SK-N-SH (cell line): ENCODE measurements around the gene ATP2A3. TPM values are rescaled to one million over a fixed set of nuclear protein-coding genes. Genes with fewer than 3 reads are reported as not detected.

Experiments
- CTCF ChIA-PET: fragments of 300-600, 350-600 bp; formaldehyde crosslinking; extraction: SDS; loops from one replicate; lab custom pipeline; 2021; lab: Yijun Ruan, JAX
- POLR2A ChIA-PET: fragments of 350-600 bp; sonication (Branson Sonifier 250); formaldehyde crosslinking; extraction: SDS; loops from one replicate; lab custom pipeline; 2020; ENCODE audit warnings: antibody characterized with exemption, inconsistent platforms; lab: Yijun Ruan, JAX
- DNase-seq: peaks from one replicate; pipeline ENCODE4 v3.0.0; 2012
- H2AFZ ChIP-seq: fragments of 200-600 bp; sonication (generic); 2 replicates; pipeline ENCODE4 v1.8.1; 2016; ENCODE audit warnings: antibody characterized with exemption, mild to moderate bottlenecking, low read depth
- H3F3A ChIP-seq: fragments of 200-600 bp; sonication (generic); replicated peaks from 2 replicates; pipeline ENCODE3; 2016; ENCODE audit warnings: antibody characterized with exemption, mild to moderate bottlenecking; ENCODE audit not compliant: insufficient read depth
- H3K27ac ChIP-seq, 2 experiments: fragments of 200-500 bp in 1 of 2; fragments of 200-600 bp in 1 of 2; sonication (Bioruptor generic) in 1 of 2; sonication (generic), shearing (Covaris generic) in 1 of 2; 2 replicates each; pipeline versions ENCODE4 v1.5.1 to v1.6.1; 2014 to 2016; ENCODE audit warnings: low read depth in 2 of 2, inconsistent platforms in 1 of 2, low read length in 1 of 2, mild to moderate bottlenecking in 1 of 2, mixed read lengths in 1 of 2
- H3K27me3 ChIP-seq: fragments of 200-600 bp; sonication (generic), shearing (Covaris generic); 2 replicates; pipeline ENCODE4 v1.6.1; 2016; ENCODE audit warnings: mixed run types; ENCODE audit not compliant: insufficient read depth
- H3K36me3 ChIP-seq, 2 experiments: fragments of 200-500 bp in 1 of 2; fragments of 200-600 bp in 1 of 2; sonication (Bioruptor generic) in 1 of 2; sonication (generic) in 1 of 2; replicated peaks in 1 of 2; 2 replicates each; pipeline versions ENCODE3 to v1.5.1; 2014 to 2016; ENCODE audit warnings: low read length in 1 of 2, mild to moderate bottlenecking in 1 of 2; ENCODE audit not compliant: insufficient read depth in 2 of 2, control insufficient read depth in 1 of 2
- H3K4me1 ChIP-seq, 2 experiments: fragments of 200-500 bp in 1 of 2; fragments of 200-600 bp in 1 of 2; sonication (Bioruptor generic) in 1 of 2; sonication (generic), shearing (Covaris generic) in 1 of 2; 2 replicates each; pipeline versions ENCODE4 v1.5.1 to v1.6.1; 2014 to 2016; ENCODE audit warnings: low read depth in 1 of 2, low read length in 1 of 2, mixed run types in 1 of 2; ENCODE audit not compliant: insufficient read depth in 2 of 2, control insufficient read depth in 1 of 2
- H3K4me2 ChIP-seq: fragments of 200-600 bp; sonication (generic), shearing (Covaris generic); 2 replicates; pipeline ENCODE4 v1.6.1; 2017; ENCODE audit warnings: mixed run types
- H3K4me3 ChIP-seq, 2 experiments: fragments of 200-500 bp in 1 of 2; fragments of 200-600 bp in 1 of 2; sonication (Bioruptor generic) in 1 of 2; sonication (generic), shearing (Covaris generic) in 1 of 2; 2 replicates each; pipeline versions ENCODE4 v1.5.1 to v1.8.1; 2014 to 2016; ENCODE audit warnings: low read depth in 2 of 2, inconsistent platforms in 1 of 2, low read length in 1 of 2, mild to moderate bottlenecking in 1 of 2, mixed read lengths in 1 of 2, moderate library complexity in 1 of 2
- H3K79me2 ChIP-seq: fragments of 200-600 bp; sonication (generic); 2 replicates; pipeline ENCODE4 v1.8.1; 2017; ENCODE audit warnings: mild to moderate bottlenecking; ENCODE audit not compliant: insufficient read depth
- H3K9ac ChIP-seq: fragments of 200-600 bp; sonication (generic); 2 replicates; pipeline ENCODE4 v1.6.1; 2017; ENCODE audit warnings: mixed run types
- H3K9me2 ChIP-seq: fragments of 200-600 bp; sonication (generic); 2 replicates; pipeline ENCODE4 v1.6.1; 2017; ENCODE audit warnings: mixed run types
- H3K9me3 ChIP-seq: fragments of 200-600 bp; sonication (generic); 2 replicates; pipeline ENCODE4 v1.6.1; 2017; ENCODE audit warnings: mixed run types, mild to moderate bottlenecking, moderate library complexity
- H4K20me1 ChIP-seq: fragments of 200-600 bp; sonication (generic); 2 replicates; pipeline ENCODE4 v1.6.1; 2017; ENCODE audit warnings: mild to moderate bottlenecking, mixed run types; ENCODE audit not compliant: insufficient read depth
- FOSL2 ChIP-seq: IDR thresholded peaks from 2 replicates; pipeline ENCODE4 v1.4.0; 2012; ENCODE audit warnings: low read depth, mild to moderate bottlenecking, moderate library complexity, borderline replicate concordance
- FOXM1 ChIP-seq: IDR thresholded peaks from 2 replicates; pipeline ENCODE4 v1.4.0; 2012; ENCODE audit warnings: low read depth, mild to moderate bottlenecking
- PBX3 ChIP-seq: IDR thresholded peaks from 2 replicates; pipeline ENCODE4; 2012
- RCOR1 ChIP-seq: fragments of 150-350 bp; IDR thresholded peaks from 2 replicates; pipeline ENCODE4 v1.6.1; 2017; ENCODE audit warnings: antibody characterized with exemption, low read length
- REST ChIP-seq: IDR thresholded peaks from 2 replicates; pipeline ENCODE4 v1.6.1; 2012; ENCODE audit warnings: mild to moderate bottlenecking, low read depth, low read length, moderate library complexity
- TCF12 ChIP-seq: IDR thresholded peaks from 2 replicates; pipeline ENCODE4 v1.4.0; 2012
- WGBS: methylation state at CpG from one replicate; pipeline ENCODE4 v1.1.6; 2017; ENCODE audit warnings: low lambda C conversion rate; 5-methylcytosine and 5-hydroxymethylcytosine counted together
- polyA plus RNA-seq, 3 experiments: library from polyadenylated mRNA; depleted of rRNA; stranded (reverse); fragments of >200 nt; gene quantifications; 2 replicates each; pipeline ENCODE4 v1.2.3, GENCODE V29; 2012
- TF ChIP-seq, protein P1 (sequence below): IDR thresholded peaks from 2 replicates; pipeline ENCODE4 v1.4.0; 2012; ENCODE audit warnings: low read depth, borderline replicate concordance

Gene ATP2A3
- polyA plus RNA-seq, 1 of the 3 experiments (the other 2 are of a cell fraction): 2.1 TPM

DNA sequence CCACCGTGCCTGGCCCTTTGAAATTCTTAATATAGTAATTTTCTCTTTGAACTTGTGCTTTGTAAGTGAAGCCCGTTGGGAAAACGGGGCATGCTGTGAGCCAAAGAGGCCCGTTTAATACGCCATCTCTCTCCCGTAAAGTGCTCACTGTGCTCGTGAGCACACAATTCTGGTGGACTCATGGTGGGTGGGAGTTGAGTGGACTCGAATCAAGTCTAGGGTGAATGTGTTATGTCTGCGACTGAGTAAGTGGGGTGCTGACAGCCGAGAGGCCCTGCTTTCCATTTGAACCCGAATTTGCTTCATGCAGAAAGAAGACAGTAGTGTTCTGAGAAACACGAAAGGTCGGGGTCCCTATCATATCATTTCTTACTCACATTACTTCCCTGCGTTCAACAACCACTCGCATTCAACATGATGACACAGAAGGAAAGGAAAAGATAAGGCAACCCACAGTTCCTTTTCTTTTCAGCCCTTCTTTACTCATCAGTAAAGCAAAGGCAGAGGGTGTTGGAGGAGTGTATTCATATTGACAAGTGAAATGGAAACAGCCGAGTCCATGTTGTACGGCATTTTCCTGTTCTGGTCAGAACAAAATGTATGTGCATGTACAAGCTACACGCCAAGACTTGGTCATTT, 4.8 kb upstream of the ATP2A3 start:
- 71% methylated on average over 18 of the region's 18 CpGs for WGBS
- Histone ChIP-seq H3K79me2 (no peaks in the 10 kb centered on the region), H3K4me1 (peaks cover 0 to 3% of the 10 kb centered on the region in 2 experiments; a peak in 1 of 4 replicates), H4K20me1 (no peaks in the 10 kb centered on the region), H3K27me3 (peaks cover 7% of the 10 kb centered on the region; the same call in 1 of the 2 replicates), H3F3A (no peaks in the 10 kb centered on the region)
- DNase-seq: no peak
- no peak for TF ChIP-seq FOSL2
- no peak for TF ChIP-seq FOXM1
- TF ChIP-seq RCOR1: no peak
- TF ChIP-seq, all 33 proteins: peak for 0
- H2AFZ ChIP-seq: no peak overlapping the region
- no peak overlapping the region for H3K4me2 ChIP-seq
- POLR2A ChIA-PET: no interaction called here
- H3K9me3 ChIP-seq: no peaks in the 10 kb centered on the region
- H3K9ac ChIP-seq: no peak overlapping the region
- CTCF ChIA-PET: interaction anchor here (3.4 kb wide), 1 partner anchor 55 kb away, joined by 10 read pairs; no protein-coding TSS in a partner anchor
- H3K27ac ChIP-seq: no peak overlapping the region
- no peaks in the 10 kb centered on the region for H3K36me3 ChIP-seq
- H3K4me3 ChIP-seq: no peak overlapping the region
- no peaks in the 10 kb centered on the region for H3K9me2 ChIP-seq

DNA sequence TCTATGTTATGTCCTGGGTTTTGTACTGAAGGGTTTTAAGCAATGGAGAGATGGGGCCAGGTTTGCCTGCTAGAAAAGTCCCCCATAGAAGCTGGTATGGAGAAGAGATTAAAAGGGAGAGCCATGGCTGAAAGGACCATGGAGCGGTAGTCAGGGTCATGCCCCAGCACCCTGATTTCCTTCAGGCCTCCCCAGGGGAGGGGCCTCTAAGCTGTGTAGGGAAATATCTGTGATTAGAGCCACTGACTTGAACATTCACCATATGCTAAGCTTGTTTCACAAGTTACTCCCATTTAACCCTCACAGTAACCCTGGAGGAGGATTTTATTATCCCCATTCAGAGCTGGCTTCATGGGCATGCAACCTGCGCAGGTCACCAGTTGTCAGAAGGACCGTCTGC, 3.8 kb upstream of the ATP2A3 start:
- TF ChIP-seq TCF12 (no peak), PBX3 (no peak), REST (no peak)
- TF ChIP-seq, protein P1, sequence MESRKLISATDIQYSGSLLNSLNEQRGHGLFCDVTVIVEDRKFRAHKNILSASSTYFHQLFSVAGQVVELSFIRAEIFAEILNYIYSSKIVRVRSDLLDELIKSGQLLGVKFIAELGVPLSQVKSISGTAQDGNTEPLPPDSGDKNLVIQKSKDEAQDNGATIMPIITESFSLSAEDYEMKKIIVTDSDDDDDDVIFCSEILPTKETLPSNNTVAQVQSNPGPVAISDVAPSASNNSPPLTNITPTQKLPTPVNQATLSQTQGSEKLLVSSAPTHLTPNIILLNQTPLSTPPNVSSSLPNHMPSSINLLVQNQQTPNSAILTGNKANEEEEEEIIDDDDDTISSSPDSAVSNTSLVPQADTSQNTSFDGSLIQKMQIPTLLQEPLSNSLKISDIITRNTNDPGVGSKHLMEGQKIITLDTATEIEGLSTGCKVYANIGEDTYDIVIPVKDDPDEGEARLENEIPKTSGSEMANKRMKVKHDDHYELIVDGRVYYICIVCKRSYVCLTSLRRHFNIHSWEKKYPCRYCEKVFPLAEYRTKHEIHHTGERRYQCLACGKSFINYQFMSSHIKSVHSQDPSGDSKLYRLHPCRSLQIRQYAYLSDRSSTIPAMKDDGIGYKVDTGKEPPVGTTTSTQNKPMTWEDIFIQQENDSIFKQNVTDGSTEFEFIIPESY: no peak
- POLR2A ChIA-PET: no interaction called here
- CTCF ChIA-PET: interaction anchor here (0.9 to 3.4 kb wide), 2 partner anchors 32 to 54 kb away, joined by 3 to 10 read pairs; no protein-coding TSS in a partner anchor
- H3K9me3 ChIP-seq: no peaks in the 10 kb centered on the region
- H3K9ac ChIP-seq: no peak overlapping the region
- H3K36me3 ChIP-seq: no peaks in the 10 kb centered on the region
- no peak overlapping the region for H3K4me3 ChIP-seq
- H3K4me1 ChIP-seq: peaks cover 0 to 3% of the 10 kb centered on the region in 2 experiments; a peak in 1 of 4 replicates
- H3K9me2 ChIP-seq: no peaks in the 10 kb centered on the region
- H4K20me1 ChIP-seq: no peaks in the 10 kb centered on the region
- no peak overlapping the region for H2AFZ ChIP-seq
- H3K79me2 ChIP-seq: no peaks in the 10 kb centered on the region
- H3K4me2 ChIP-seq: no peak overlapping the region
- no peak for DNase-seq
- WGBS: 100% methylated on average over 3 of the region's 3 CpGs
- H3K27ac ChIP-seq: no peak overlapping the region
- peaks cover 15% of the 10 kb centered on the region for H3K27me3 ChIP-seq
- no peaks in the 10 kb centered on the region for H3F3A ChIP-seq
